Loucy (cell line): ENCODE data around the gene S100A11.

Experiments used
- CTCF ChIP-seq: fragments of 200-600 bp; sonication (generic); conservative IDR thresholded peaks from 2 replicates; pipeline ENCODE4 v1.5.1; 2014; ENCODE audit warnings: mild to moderate bottlenecking, antibody characterized with exemption, low read length
- EZH2phosphoT487 ChIP-seq: fragments of 200-600 bp; IDR thresholded peaks from 2 replicates; pipeline ENCODE4 v1.6.1; 2018; ENCODE audit warnings: antibody characterized with exemption, mild to moderate bottlenecking, moderate library complexity, borderline replicate concordance

GRCh38 chr1:151995774-151996173 lies 41.0 kb downstream of the S100A11 start:
- no peak for TF ChIP-seq CTCF
- TF ChIP-seq EZH2phosphoT487: no peak
